GM12878 (cell line): ENCODE results near the gene RPL35A. TPM values are rescaled to one million over a fixed set of nuclear protein-coding genes. Genes with fewer than 3 reads are reported as not detected.

Experiments
- ATAC-seq: fragments of 200-7000 bp; cut with Tn5 transposase; 3 replicates; pipeline ENCODE4 v1.9.1; 2020; ENCODE audit warnings: mild to moderate bottlenecking, moderate library complexity
- BruUV-seq: library from RNA; stranded (reverse); fragments of 400-500 nt; replicated peaks from 2 replicates; lab custom pipeline; 2021; lab: Mats Ljungman, UMichigan
- CTCF ChIA-PET: fragments of 300-600 bp; sonication (Branson Sonifier 250); formaldehyde crosslinking; extraction: SDS; loops from one replicate; lab custom pipeline; 2021; ENCODE audit warnings: inconsistent platforms; lab: Yijun Ruan, JAX
- POLR2A ChIA-PET: fragments of 350-600 bp; formaldehyde crosslinking; extraction: SDS; loops from one replicate; lab custom pipeline; 2021; ENCODE audit warnings: inconsistent platforms; lab: Charles Lee
- RAD21 ChIA-PET: fragments of 300-600 bp; sonication (Branson Sonifier 250); formaldehyde crosslinking; loops from one replicate; lab custom pipeline; 2023; ENCODE audit warnings: antibody characterized with exemption; ENCODE audit not compliant: unreplicated experiment; lab: Charles Lee
- SMC1A ChIA-PET: fragments of 300-600 bp; sonication (Branson Sonifier 250); formaldehyde crosslinking; loops from one replicate; lab custom pipeline; 2023; ENCODE audit not compliant: unreplicated experiment, uncharacterized antibody; lab: Charles Lee
- DNase-seq: peaks from one replicate; pipeline ENCODE4 v3.0.0-alpha.2; 2011; ENCODE audit warnings: low read depth, low spot score
- FAIRE-seq: peaks from 3 replicates; lab custom pipeline; 2011; peaks lifted over from hg19 to GRCh38; lab: Jason Lieb, UNC
- H2AFZ ChIP-seq: 2 replicates; pipeline ENCODE4 v1.6.0; 2011; ENCODE audit warnings: low read depth, low read length, control low read depth; ENCODE audit not compliant: control insufficient read depth
- H3K27ac ChIP-seq: 2 replicates; pipeline ENCODE4 v1.5.1; 2011; ENCODE audit warnings: control low read depth; ENCODE audit not compliant: control insufficient read depth, insufficient read depth
- H3K27me3 ChIP-seq, 2 experiments: replicated peaks in 1 of 2; 2 replicates each; pipeline versions ENCODE4 v1.6.0 to v1.6.1; 2011; ENCODE audit warnings: low read length in 1 of 2; ENCODE audit not compliant: control insufficient read depth in 2 of 2, insufficient read depth in 2 of 2
- H3K36me3 ChIP-seq, 2 experiments: 2 replicates each; pipeline ENCODE4 v1.5.1; 2011; ENCODE audit warnings: low read length in 1 of 2; ENCODE audit not compliant: control insufficient read depth in 2 of 2, insufficient read depth in 2 of 2
- H3K4me1 ChIP-seq: 2 replicates; pipeline ENCODE4 v1.6.1; 2011; ENCODE audit warnings: mild to moderate bottlenecking, low read length, moderate library complexity, mixed read lengths; ENCODE audit not compliant: control insufficient read depth, insufficient read depth
- H3K4me2 ChIP-seq: 2 replicates; pipeline ENCODE4 v1.6.0; 2011; ENCODE audit warnings: control low read depth; ENCODE audit not compliant: control insufficient read depth, insufficient read depth
- H3K4me3 ChIP-seq: fragments of 200-600 bp; sonication (generic); 2 replicates; pipeline ENCODE4 v1.5.1; 2016
- H3K79me2 ChIP-seq: 2 replicates; pipeline ENCODE4 v1.6.0; 2011; ENCODE audit warnings: low read length; ENCODE audit not compliant: control insufficient read depth, insufficient read depth
- H3K9ac ChIP-seq: 2 replicates; pipeline ENCODE4 v1.8.0; 2011; ENCODE audit warnings: low read length, control low read depth, mixed read lengths; ENCODE audit not compliant: control insufficient read depth, insufficient read depth
- H3K9me3 ChIP-seq: replicated peaks from 3 replicates; pipeline ENCODE4 v1.5.1; 2011; ENCODE audit warnings: mild to moderate bottlenecking, low read length; ENCODE audit not compliant: control insufficient read depth, insufficient read depth
- H4K20me1 ChIP-seq: 2 replicates; pipeline ENCODE4 v1.6.0; 2011; ENCODE audit not compliant: control insufficient read depth, insufficient read depth
- ATF2 ChIP-seq: IDR thresholded peaks from 2 replicates; pipeline ENCODE4 v1.6.1; 2012; ENCODE audit warnings: low read length, inconsistent platforms
- CHD2 ChIP-seq: IDR thresholded peaks from 2 replicates; pipeline ENCODE4 v1.6.1; 2011; ENCODE audit warnings: low read depth, low read length, improper control_type of control experiment, borderline replicate concordance
- ETV6 ChIP-seq, 2 experiments: fragments of 450-650 bp in 1 of 2; IDR thresholded peaks in 1 of 2; conservative IDR thresholded peaks in 1 of 2; 2 replicates each; pipeline ENCODE4 v1.6.1; 2014; ENCODE audit warnings: antibody characterized with exemption in 1 of 2, borderline replicate concordance in 1 of 2, low read depth in 1 of 2, mild to moderate bottlenecking in 1 of 2, moderate library complexity in 1 of 2
- HDAC2 ChIP-seq: fragments of 200-600 bp; sonication (generic); IDR thresholded peaks from 2 replicates; pipeline ENCODE4 v1.6.1; 2017
- LARP7 ChIP-seq: fragments of 450-650 bp; IDR thresholded peaks from 2 replicates; pipeline ENCODE4 v1.6.1; 2017; ENCODE audit warnings: mild to moderate bottlenecking
- MEF2A ChIP-seq: IDR thresholded peaks from 2 replicates; pipeline ENCODE4 v1.6.1; 2011; ENCODE audit warnings: low read depth, mild to moderate bottlenecking, low read length, moderate library complexity; ENCODE audit not compliant: insufficient read depth
- RB1 ChIP-seq: fragments of 450-650 bp; formaldehyde crosslinking; IDR thresholded peaks from 2 replicates; pipeline ENCODE4 v1.6.1; 2017; ENCODE audit warnings: mild to moderate bottlenecking, borderline replicate concordance
- SMARCA5 ChIP-seq: fragments of 450-650 bp; IDR thresholded peaks from 2 replicates; pipeline ENCODE4 v1.6.1; 2017; ENCODE audit warnings: mild to moderate bottlenecking
- TAF1 ChIP-seq: IDR thresholded peaks from 2 replicates; pipeline ENCODE4 v1.6.1; 2011; ENCODE audit warnings: mild to moderate bottlenecking, low read depth, low read length, borderline replicate concordance
- WGBS: methylation state at CpG from one replicate; pipeline ENCODE4 v1.1.6; 2016; ENCODE audit warnings: low lambda C conversion rate; ENCODE audit not compliant: insufficient replicate concordance, insufficient coverage; ENCODE audit errors: missing lambda C conversion rate; 5-methylcytosine and 5-hydroxymethylcytosine counted together
- in situ Hi-C: fragments of 300-500 bp; cut with MboI; formaldehyde crosslinking; loops from 9 replicates; pipeline ENCODE4 v1.14.3; 2018; ENCODE audit warnings: mixed read lengths
- intact Hi-C: fragments of 100-400 bp; cut with micrococcal nuclease; formaldehyde crosslinking; loops from one replicate; pipeline ENCODE4 v1.14.2; 2022; ENCODE audit not compliant: unreplicated experiment
- polyA plus RNA-seq, 11 experiments: library from polyadenylated mRNA; depleted of rRNA in 4 of 11; unstranded in 6 of 11; stranded (reverse) in 5 of 11; fragments of >200 nt; fragmentation: Nextera tagmentation in 4 of 11; fragmentation: Illumina TruSeq in 1 of 11; extraction: Ambion mirVana in 4 of 11; extraction: Trizol in 1 of 11; gene quantifications; 1 replicate in 1 of 11; 2 replicates in 10 of 11; pipeline versions ENCODE4 v1.2.1 to v1.2.3, GENCODE V29; 2011 to 2016; ENCODE audit warnings: inconsistent platforms in 2 of 11, missing spikeins in 2 of 11, low read depth in 1 of 11
- total RNA-seq, 4 experiments: library from RNA; depleted of rRNA in 3 of 4; stranded (reverse); fragments of >200 nt in 3 of 4; fragmentation: Illumina TruSeq in 1 of 4; extraction: Trizol in 1 of 4; gene quantifications; 2 replicates each; pipeline versions ENCODE4 v1.2.1 to v1.2.3, GENCODE V29; 2013 to 2021
- TF ChIP-seq, protein P1 (sequence below): fragments of 450-650 bp; IDR thresholded peaks from 2 replicates; pipeline ENCODE4 v1.6.1; 2018; ENCODE audit warnings: mild to moderate bottlenecking, low read depth, moderate library complexity; ENCODE audit not compliant: partially characterized antibody
- TF ChIP-seq, protein P2 (sequence below): fragments of 450-650 bp; IDR thresholded peaks from 2 replicates; pipeline ENCODE4 v1.6.1; 2018; ENCODE audit warnings: borderline replicate concordance, mild to moderate bottlenecking; ENCODE audit not compliant: partially characterized antibody
- TF ChIP-seq, protein P3 (sequence below): fragments of 450-650 bp; conservative IDR thresholded peaks from 2 replicates; pipeline ENCODE4 v1.6.1; 2017; ENCODE audit warnings: mild to moderate bottlenecking, moderate library complexity

The RPL35A gene
- total and polyA plus RNA-seq, 10 of the 15 experiments (the other 5 are each of a cell fraction or from before 2014, with no cell fraction given), result 774 to 3,144 (median 1,843) TPM

DNA sequence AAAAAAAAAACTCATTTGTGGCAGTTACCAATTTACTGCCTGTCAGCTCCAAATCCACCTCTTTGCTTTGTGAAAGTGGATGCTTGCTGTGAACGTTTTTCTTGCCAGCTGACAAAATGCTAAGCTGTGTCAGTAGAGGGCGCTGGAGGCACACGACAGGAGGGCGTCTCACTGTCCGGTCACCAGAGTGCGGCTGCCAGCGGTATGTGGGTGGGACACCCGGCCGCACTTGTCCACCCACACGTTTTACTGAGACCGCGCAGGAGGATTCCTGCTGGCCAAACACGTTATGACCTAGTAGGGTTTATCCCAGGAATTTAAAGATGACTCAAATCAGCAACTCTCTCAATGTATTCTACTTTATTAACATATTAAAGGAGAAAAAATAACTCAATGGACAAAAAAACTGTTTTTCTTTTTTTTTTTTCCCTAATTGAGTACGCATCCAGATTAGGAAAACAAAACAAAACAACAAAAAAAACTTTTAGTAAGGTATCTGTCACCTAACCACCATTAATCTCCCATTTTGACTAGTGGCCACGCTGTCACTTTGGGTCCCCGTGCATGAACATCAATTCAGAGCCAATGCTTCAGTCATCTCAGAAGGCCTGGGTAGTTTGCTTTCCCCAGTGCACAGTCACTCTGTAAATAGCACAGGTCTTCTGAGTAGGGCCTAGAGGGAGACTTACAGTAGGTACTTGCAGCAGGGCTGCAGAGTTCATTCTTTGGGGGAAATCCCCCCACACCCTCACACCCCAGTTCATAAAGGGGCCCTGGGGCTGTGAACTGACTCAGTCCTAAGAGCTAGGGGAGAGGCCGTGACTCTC lies 43.8 kb upstream of the RPL35A start (continued):
- TF ChIP-seq, protein P1, sequence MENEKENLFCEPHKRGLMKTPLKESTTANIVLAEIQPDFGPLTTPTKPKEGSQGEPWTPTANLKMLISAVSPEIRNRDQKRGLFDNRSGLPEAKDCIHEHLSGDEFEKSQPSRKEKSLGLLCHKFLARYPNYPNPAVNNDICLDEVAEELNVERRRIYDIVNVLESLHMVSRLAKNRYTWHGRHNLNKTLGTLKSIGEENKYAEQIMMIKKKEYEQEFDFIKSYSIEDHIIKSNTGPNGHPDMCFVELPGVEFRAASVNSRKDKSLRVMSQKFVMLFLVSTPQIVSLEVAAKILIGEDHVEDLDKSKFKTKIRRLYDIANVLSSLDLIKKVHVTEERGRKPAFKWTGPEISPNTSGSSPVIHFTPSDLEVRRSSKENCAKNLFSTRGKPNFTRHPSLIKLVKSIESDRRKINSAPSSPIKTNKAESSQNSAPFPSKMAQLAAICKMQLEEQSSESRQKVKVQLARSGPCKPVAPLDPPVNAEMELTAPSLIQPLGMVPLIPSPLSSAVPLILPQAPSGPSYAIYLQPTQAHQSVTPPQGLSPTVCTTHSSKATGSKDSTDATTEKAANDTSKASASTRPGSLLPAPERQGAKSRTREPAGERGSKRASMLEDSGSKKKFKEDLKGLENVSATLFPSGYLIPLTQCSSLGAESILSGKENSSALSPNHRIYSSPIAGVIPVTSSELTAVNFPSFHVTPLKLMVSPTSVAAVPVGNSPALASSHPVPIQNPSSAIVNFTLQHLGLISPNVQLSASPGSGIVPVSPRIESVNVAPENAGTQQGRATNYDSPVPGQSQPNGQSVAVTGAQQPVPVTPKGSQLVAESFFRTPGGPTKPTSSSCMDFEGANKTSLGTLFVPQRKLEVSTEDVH, result no peak
- TF ChIP-seq, protein P2, sequence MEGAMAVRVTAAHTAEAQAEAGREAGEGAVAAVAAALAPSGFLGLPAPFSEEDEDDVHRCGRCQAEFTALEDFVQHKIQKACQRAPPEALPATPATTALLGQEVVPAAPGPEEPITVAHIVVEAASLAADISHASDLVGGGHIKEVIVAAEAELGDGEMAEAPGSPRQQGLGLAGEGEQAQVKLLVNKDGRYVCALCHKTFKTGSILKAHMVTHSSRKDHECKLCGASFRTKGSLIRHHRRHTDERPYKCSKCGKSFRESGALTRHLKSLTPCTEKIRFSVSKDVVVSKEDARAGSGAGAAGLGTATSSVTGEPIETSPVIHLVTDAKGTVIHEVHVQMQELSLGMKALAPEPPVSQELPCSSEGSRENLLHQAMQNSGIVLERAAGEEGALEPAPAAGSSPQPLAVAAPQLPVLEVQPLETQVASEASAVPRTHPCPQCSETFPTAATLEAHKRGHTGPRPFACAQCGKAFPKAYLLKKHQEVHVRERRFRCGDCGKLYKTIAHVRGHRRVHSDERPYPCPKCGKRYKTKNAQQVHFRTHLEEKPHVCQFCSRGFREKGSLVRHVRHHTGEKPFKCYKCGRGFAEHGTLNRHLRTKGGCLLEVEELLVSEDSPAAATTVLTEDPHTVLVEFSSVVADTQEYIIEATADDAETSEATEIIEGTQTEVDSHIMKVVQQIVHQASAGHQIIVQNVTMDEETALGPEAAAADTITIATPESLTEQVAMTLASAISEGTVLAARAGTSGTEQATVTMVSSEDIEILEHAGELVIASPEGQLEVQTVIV, result no peak
- TF ChIP-seq CHD2 (no peak), HDAC2 (no peak)

- Histone ChIP-seq H2AFZ (no peak overlapping the region), H3K27me3 (no peaks in the 10 kb centered on the region), H3K9ac (no peak overlapping the region), H3K9me3 (no peaks in the 10 kb centered on the region), H3K27ac (no peak overlapping the region), H3K4me1 (peaks cover 7% of the 10 kb centered on the region; the same call in 1 of the 2 replicates), H3K79me2 (no peaks in the 10 kb centered on the region), H3K4me2 (no peak overlapping the region), H4K20me1 (no peaks in the 10 kb centered on the region), H3K36me3 (no peaks in the 10 kb centered on the region), H3K4me3 (no peak overlapping the region)
- ChIA-PET POLR2A (interaction anchor here (0.8 kb wide), 1 partner anchor 35 kb away, joined by 4 read pairs; no protein-coding TSS in a partner anchor), RAD21 (interaction anchor here (1.4 to 2.1 kb wide), 3 partner anchors 31 to 308 kb away, joined by 5 to 20 read pairs (median 6); no protein-coding TSS in a partner anchor), CTCF (interaction anchor here (0.7 to 5.5 kb wide), 5 partner anchors 17 to 73 kb away, joined by 3 to 71 read pairs (median 3); no protein-coding TSS in a partner anchor), SMC1A (interaction anchor here (0.7 to 1.5 kb wide), 3 partner anchors 36 to 76 kb away, joined by 3 to 6 read pairs (median 4); no protein-coding TSS in a partner anchor)
- ATAC-seq (no peak; the same call in 2 of the 3 replicates), FAIRE-seq (no peak), DNase-seq (no peak)
- in situ Hi-C loops, result no loop called here
- intact Hi-C loops, result loop anchor here (1.0 to 5.0 kb wide), 2 partner anchors 36 to 150 kb away; no protein-coding TSS in a partner anchor
- BruUV-seq, result no TSS peak
- 0% methylated on average over 3 of the region's 3 CpGs for WGBS
- TF ChIP-seq RB1 (no peak), LARP7 (no peak), SMARCA5 (no peak), ATF2 (no peak), MEF2A (no peak), ETV6 (conservative IDR thresholded peaks at IDR 0.05 in 1 of 2, IDR thresholded peaks at IDR 0.05 in 1 of 2; ENCODE audit: borderline replicate concordance in 1 of 2, low read depth in 1 of 2) (no peak), TAF1 (no peak)
- TF ChIP-seq, protein P3, sequence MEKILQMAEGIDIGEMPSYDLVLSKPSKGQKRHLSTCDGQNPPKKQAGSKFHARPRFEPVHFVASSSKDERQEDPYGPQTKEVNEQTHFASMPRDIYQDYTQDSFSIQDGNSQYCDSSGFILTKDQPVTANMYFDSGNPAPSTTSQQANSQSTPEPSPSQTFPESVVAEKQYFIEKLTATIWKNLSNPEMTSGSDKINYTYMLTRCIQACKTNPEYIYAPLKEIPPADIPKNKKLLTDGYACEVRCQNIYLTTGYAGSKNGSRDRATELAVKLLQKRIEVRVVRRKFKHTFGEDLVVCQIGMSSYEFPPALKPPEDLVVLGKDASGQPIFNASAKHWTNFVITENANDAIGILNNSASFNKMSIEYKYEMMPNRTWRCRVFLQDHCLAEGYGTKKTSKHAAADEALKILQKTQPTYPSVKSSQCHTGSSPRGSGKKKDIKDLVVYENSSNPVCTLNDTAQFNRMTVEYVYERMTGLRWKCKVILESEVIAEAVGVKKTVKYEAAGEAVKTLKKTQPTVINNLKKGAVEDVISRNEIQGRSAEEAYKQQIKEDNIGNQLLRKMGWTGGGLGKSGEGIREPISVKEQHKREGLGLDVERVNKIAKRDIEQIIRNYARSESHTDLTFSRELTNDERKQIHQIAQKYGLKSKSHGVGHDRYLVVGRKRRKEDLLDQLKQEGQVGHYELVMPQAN, result no peak
These were observed 43.2 kb upstream of the RPL35A start for GRCh38 chr3:197906850-197907187.
